Panc1 (cell line): ENCODE data around the gene IQSEC2. TPM values are rescaled to one million over a fixed set of nuclear protein-coding genes. Genes with fewer than 3 reads are reported as not detected.

Experiments used
- ATAC-seq: fragments of 200-7000 bp; cut with Tn5 transposase; 2 replicates; pipeline ENCODE4 v1.9.1; 2020; ENCODE audit warnings: mild to moderate bottlenecking, moderate library complexity
- BruUV-seq: library from RNA; stranded (reverse); fragments of 400-500 nt; replicated peaks from 2 replicates; lab custom pipeline; 2021; lab: Mats Ljungman, UMichigan
- CTCF ChIA-PET: fragments of 300-600 bp; sonication (Branson Sonifier 250); formaldehyde crosslinking; loops from one replicate; lab custom pipeline; 2022; ENCODE audit warnings: antibody characterized with exemption; lab: Charles Lee
- POLR2A ChIA-PET: fragments of 300-600 bp; sonication (Branson Sonifier 250); formaldehyde crosslinking; loops from one replicate; lab custom pipeline; 2022; ENCODE audit warnings: antibody characterized with exemption; lab: Charles Lee
- DNase-seq: peaks from one replicate; pipeline ENCODE4 v3.0.0-alpha.2; 2010; ENCODE audit warnings: low read depth, low spot score
- H3K27ac ChIP-seq: 2 replicates; pipeline ENCODE4 v1.5.1; 2011; ENCODE audit warnings: mild to moderate bottlenecking, low read length, inconsistent platforms
- H3K27me3 ChIP-seq: fragments of 200-500 bp; sonication (Bioruptor generic); 2 replicates; pipeline ENCODE4 v1.6.0; 2014; ENCODE audit warnings: low read length, inconsistent platforms; ENCODE audit not compliant: control insufficient read depth, insufficient read depth
- H3K36me3 ChIP-seq: fragments of 200-500 bp; sonication (Bioruptor generic); 2 replicates; pipeline ENCODE4 v1.5.1; 2014; ENCODE audit warnings: inconsistent platforms, mild to moderate bottlenecking, low read length, moderate library complexity; ENCODE audit not compliant: control insufficient read depth, insufficient read depth
- H3K4me1 ChIP-seq: 2 replicates; pipeline ENCODE4 v1.5.1; 2011; ENCODE audit warnings: inconsistent platforms, mild to moderate bottlenecking, low read length, moderate library complexity; ENCODE audit not compliant: control insufficient read depth, insufficient read depth
- H3K4me3 ChIP-seq, 2 experiments: 2 replicates each; pipeline ENCODE4 v1.5.1; 2011 to 2012; ENCODE audit warnings: low read depth in 2 of 2, low read length in 2 of 2, mild to moderate bottlenecking in 2 of 2, inconsistent platforms in 1 of 2, moderate library complexity in 1 of 2
- H3K9me3 ChIP-seq: fragments of 200-500 bp; sonication (Bioruptor generic); 2 replicates; pipeline ENCODE4 v1.5.1; 2014; ENCODE audit warnings: low read depth, mild to moderate bottlenecking, inconsistent platforms, low read length, moderate library complexity; ENCODE audit not compliant: control insufficient read depth, insufficient read depth
- POLR2AphosphoS5 ChIP-seq: IDR thresholded peaks from 2 replicates; pipeline ENCODE4 v1.6.1; 2012; ENCODE audit warnings: mild to moderate bottlenecking, low read depth, low read length, moderate library complexity
- SIN3A ChIP-seq: IDR thresholded peaks from 2 replicates; pipeline ENCODE4 v1.6.1; 2012; ENCODE audit warnings: low read depth, mild to moderate bottlenecking, low read length, moderate library complexity, borderline replicate concordance; ENCODE audit not compliant: insufficient read depth
- TCF7L2 ChIP-seq: IDR thresholded peaks from 2 replicates; pipeline ENCODE4 v1.6.1; 2011; ENCODE audit warnings: mild to moderate bottlenecking, low read depth, low read length, inconsistent platforms
- in situ Hi-C: cut with HindIII; loops from 2 replicates; pipeline ENCODE4 v1.10.0; 2016; ENCODE audit warnings: low sequenced_read_pairs, low pct_unique_long_range_greater_than_20kb
- intact Hi-C: fragments of 100-400 bp; cut with micrococcal nuclease; formaldehyde crosslinking; loops from one replicate; pipeline ENCODE4 v1.10.0; 2022; ENCODE audit not compliant: unreplicated experiment
- total RNA-seq: library from RNA; stranded (reverse); gene quantifications from one replicate; pipeline ENCODE4 v1.2.1, GENCODE V29; 2021; ENCODE audit not compliant: unreplicated experiment
- TF ChIP-seq, protein P1 (sequence below), 2 experiments: IDR thresholded peaks; 2 replicates each; pipeline ENCODE4 v1.6.1; 2011 to 2012; ENCODE audit warnings: low read depth in 2 of 2, control low read depth in 1 of 2, low read length in 1 of 2, mild to moderate bottlenecking in 1 of 2, moderate library complexity in 1 of 2; ENCODE audit not compliant: insufficient read depth in 1 of 2
- TF ChIP-seq, protein P2 (sequence below): fragments of 450-650 bp; IDR thresholded peaks from 2 replicates; pipeline ENCODE4 v1.5.1; 2017; ENCODE audit warnings: mild to moderate bottlenecking

IQSEC2 gene
- total RNA-seq, 1 experiment from 2014 or later, result 38.8 TPM

DNA sequence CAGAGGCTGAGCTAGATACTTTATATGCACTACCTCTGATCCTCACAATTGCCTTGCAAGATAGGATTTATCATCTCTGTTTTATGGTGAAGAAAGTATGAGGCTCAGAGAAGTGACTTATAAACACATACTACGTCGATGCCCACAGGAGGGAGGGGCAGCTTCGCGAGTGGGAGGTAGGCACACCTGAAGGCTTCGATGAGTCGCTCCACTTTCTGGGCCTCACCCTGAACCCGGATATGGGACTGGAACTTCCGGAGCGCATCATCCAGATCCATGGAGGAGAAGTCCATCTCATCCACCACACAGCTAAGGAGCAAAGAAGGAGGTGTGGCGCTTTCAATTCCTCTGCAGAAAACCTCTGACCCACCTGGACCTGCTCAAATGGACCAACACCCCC is 33.5 kb downstream of the IQSEC2 start:
- no TSS peak for BruUV-seq
- H3K4me1 ChIP-seq, result no peaks in the 10 kb centered on the region
- no peak overlapping the region for H3K27ac ChIP-seq
- ATAC-seq (no peak), DNase-seq (no peak)
- no peaks in the 10 kb centered on the region for H3K9me3 ChIP-seq
- ChIA-PET POLR2A (no interaction called here), CTCF (no interaction called here)
- H3K27me3 ChIP-seq, result no peaks in the 10 kb centered on the region
- in situ Hi-C loops (no loop called here), intact Hi-C loops (no loop called here)
- H3K4me3 ChIP-seq, result no peak overlapping the region
- no peaks in the 10 kb centered on the region for H3K36me3 ChIP-seq
- TF ChIP-seq SIN3A, result no peak
- TF ChIP-seq, protein P1, sequence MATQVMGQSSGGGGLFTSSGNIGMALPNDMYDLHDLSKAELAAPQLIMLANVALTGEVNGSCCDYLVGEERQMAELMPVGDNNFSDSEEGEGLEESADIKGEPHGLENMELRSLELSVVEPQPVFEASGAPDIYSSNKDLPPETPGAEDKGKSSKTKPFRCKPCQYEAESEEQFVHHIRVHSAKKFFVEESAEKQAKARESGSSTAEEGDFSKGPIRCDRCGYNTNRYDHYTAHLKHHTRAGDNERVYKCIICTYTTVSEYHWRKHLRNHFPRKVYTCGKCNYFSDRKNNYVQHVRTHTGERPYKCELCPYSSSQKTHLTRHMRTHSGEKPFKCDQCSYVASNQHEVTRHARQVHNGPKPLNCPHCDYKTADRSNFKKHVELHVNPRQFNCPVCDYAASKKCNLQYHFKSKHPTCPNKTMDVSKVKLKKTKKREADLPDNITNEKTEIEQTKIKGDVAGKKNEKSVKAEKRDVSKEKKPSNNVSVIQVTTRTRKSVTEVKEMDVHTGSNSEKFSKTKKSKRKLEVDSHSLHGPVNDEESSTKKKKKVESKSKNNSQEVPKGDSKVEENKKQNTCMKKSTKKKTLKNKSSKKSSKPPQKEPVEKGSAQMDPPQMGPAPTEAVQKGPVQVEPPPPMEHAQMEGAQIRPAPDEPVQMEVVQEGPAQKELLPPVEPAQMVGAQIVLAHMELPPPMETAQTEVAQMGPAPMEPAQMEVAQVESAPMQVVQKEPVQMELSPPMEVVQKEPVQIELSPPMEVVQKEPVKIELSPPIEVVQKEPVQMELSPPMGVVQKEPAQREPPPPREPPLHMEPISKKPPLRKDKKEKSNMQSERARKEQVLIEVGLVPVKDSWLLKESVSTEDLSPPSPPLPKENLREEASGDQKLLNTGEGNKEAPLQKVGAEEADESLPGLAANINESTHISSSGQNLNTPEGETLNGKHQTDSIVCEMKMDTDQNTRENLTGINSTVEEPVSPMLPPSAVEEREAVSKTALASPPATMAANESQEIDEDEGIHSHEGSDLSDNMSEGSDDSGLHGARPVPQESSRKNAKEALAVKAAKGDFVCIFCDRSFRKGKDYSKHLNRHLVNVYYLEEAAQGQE (IDR thresholded peaks at IDR 0.05; ENCODE audit: insufficient read depth in 1 of 2, low read depth in 2 of 2, low read length in 1 of 2), result no peak

DNA sequence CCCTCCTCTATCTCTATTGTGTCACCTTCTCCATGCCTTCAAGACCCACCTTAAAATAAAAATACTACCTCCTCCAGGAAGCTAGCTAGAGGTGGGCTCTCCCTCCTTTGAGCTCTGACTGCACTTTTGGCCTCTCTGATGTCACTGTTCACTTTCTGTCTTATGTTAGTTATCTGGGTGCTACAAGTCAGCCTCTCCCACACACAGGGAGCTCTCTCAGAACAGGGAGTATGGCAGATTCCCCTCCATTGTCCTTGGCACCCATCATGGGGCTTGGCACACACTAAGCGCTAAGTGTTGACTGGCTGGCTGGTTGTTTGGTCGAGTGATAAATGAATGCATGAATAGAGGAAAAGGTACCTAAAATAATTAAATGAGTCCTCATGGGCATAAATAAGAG is 35.2 kb downstream of the IQSEC2 start:
- no peak for DNase-seq
- intact Hi-C loops, result no loop called here
- no TSS peak for BruUV-seq
- Histone ChIP-seq H3K36me3 (no peaks in the 10 kb centered on the region), H3K27ac (no peak overlapping the region), H3K9me3 (no peaks in the 10 kb centered on the region), H3K4me1 (no peaks in the 10 kb centered on the region), H3K27me3 (no peaks in the 10 kb centered on the region), H3K4me3 (no peak overlapping the region)
- POLR2A ChIA-PET, result no interaction called here
- CTCF ChIA-PET, result no interaction called here
- TF ChIP-seq TCF7L2 (no peak), SIN3A (no peak), POLR2AphosphoS5 (no peak)
- TF ChIP-seq, protein P2, sequence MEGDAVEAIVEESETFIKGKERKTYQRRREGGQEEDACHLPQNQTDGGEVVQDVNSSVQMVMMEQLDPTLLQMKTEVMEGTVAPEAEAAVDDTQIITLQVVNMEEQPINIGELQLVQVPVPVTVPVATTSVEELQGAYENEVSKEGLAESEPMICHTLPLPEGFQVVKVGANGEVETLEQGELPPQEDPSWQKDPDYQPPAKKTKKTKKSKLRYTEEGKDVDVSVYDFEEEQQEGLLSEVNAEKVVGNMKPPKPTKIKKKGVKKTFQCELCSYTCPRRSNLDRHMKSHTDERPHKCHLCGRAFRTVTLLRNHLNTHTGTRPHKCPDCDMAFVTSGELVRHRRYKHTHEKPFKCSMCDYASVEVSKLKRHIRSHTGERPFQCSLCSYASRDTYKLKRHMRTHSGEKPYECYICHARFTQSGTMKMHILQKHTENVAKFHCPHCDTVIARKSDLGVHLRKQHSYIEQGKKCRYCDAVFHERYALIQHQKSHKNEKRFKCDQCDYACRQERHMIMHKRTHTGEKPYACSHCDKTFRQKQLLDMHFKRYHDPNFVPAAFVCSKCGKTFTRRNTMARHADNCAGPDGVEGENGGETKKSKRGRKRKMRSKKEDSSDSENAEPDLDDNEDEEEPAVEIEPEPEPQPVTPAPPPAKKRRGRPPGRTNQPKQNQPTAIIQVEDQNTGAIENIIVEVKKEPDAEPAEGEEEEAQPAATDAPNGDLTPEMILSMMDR, result no peak
- TF ChIP-seq, protein P1 (IDR thresholded peaks at IDR 0.05; ENCODE audit: insufficient read depth in 1 of 2, low read depth in 2 of 2, low read length in 1 of 2), result no peak
- no peak for ATAC-seq
- in situ Hi-C loops, result no loop called here
